Measurements from ENCODE around the gene SLC10A1.
"Not testable (repeated sequence)": the region's sequence is repeated elsewhere in the genome, so short reads cannot be mapped to it uniquely, and the experiment has no call there.

Gene SLC10A1

DNA sequence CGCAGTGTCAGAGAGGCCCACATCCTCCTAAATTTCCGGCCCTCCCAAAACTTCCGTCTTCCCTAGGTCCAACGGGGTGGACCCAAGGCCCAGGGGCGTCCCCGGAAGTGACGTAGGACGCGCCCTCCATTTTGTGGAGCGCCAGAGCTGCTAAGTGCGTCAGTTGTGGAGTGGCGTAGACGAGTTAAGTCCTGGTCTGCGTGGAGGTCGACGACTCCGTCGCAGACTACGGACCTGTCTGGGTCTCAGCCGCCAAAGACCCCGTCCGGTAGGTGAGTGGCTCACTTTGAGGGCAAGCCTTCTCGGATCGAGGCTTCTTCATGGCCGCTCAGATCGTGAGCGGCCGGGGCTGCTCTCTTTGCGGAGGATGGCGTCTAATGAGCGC, 30.1 kb downstream of the SLC10A1 start, which contains the start of gene SRSF5:
TSS of gene SRSF5 (plus strand) at position 159 of the 385 bp plus-strand sequence. CDS start 1,015 bp downstream, outside the sequence.
- Mint-ChIP-seq H3K27ac (peak within 1 kb of the TSS; percentile 100), H3K4me1 (peaks cover 80% of the 10 kb centered on the region), H3K4me3 (peak within 1 kb of the TSS; percentile 93 to 100), H3K27me3 (no peaks in the 10 kb centered on the region), H3K9me3 (peaks cover 11 to 14% of the 10 kb centered on the region in 2 donors)
- ATAC-seq: peak; percentile 88
- peak; percentile 90 to 94 for DNase-seq

DNA sequence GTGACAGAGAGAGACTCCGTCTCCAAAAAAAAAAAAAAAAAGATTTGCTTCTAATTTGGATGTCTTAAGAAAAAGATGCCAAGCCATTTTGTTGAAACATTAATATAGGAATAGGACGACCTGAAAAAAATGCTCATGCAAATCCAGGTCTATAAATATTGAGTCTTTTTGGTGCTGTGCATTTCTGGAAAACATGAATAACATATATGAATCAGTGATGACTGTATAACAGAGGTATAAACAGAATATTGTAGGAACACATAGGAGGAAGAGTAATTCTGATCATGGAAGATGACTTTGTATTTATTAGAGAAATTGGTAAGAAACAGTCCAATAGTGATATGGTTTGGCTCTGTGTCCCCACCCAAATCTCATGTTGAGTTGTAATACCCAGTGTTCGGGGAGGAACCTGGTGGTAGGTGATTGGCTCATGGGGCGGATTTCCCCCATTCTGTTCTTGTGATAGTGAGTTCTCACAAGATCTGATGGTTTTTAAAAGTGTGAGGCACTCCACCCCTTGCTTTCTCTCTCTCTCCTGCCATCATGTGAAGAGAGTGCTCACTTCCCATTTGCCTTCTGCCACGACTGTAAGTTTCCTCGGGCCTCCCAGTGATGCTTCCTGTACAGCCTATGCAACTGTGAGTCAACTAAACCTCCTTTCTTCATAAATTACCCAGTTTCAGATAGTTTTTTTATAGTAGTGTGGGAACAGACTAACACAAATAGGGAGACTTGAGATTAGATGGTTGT, 33.1 kb downstream of the SLC10A1 start:
- ATAC-seq: no peak
- Mint-ChIP-seq H3K4me1 (peaks cover 70% of the 10 kb centered on the region), H3K27ac (peak overlapping the region in 1 of 2 donors; percentile 84), H3K9me3 (peaks cover 11 to 14% of the 10 kb centered on the region in 2 donors), H3K27me3 (no peaks in the 10 kb centered on the region), H3K4me3 (peak overlapping the region in 1 of 2 donors; percentile 7)
- DNase-seq: peak in 1 of 2 donors; percentile 19

DNA sequence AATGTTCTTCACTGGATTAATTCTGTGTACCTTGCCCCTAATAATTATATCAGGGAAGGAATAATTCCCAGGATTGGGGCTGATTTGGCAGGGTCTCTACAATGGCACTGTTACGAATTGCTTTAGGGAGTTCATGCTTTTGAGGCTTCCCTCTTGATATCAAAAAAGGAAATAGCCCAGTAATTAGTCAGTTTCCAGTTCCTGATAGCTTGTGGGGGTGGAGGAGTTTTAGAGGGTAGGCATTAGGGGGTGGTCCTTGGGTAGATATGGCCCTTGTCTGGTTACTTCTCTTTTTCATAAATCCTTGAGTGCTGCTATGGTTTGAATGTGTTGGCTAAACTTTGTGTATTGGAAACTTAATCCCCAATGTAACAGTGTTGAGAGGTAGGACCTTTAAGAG, 36.2 kb downstream of the SLC10A1 start:
- H3K27ac Mint-ChIP-seq: peak overlapping the region in 1 of 2 donors; percentile 38

DNA sequence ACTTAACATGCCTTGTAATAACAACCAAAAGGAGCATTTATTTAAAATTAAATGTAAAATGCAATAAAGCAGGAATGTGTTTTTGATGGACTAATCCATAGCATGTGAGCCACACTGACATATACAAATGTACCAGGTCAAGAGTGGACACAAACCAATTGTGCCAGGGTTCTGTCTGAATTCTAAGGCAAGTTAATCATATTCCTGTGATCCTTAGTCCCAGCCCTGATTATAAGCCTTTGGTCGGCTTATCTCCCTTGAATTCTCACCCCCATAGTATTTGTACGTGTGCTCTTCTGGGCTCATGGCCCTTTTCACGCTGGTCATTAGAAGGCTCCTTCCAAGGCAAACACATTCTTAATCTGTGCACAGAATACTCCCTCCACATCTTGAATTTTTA, 40.7 kb downstream of the SLC10A1 start:
- ATAC-seq (no peak), DNase-seq (no peak)
- Mint-ChIP-seq H3K27ac (no peak overlapping the region), H3K4me3 (no peak overlapping the region), H3K9me3 (no peaks in the 10 kb centered on the region), H3K4me1 (peaks cover 20% of the 10 kb centered on the region), H3K27me3 (no peaks in the 10 kb centered on the region)

More for the DNA sequence above, 36.2 kb downstream of the SLC10A1 start:
- ATAC-seq (no peak), DNase-seq (no peak)
- Mint-ChIP-seq H3K4me3 (no peak overlapping the region), H3K27me3 (no peaks in the 10 kb centered on the region), H3K9me3 (peaks cover 11% of the 10 kb centered on the region in 2 donors), H3K4me1 (peaks cover 43% of the 10 kb centered on the region)

DNA sequence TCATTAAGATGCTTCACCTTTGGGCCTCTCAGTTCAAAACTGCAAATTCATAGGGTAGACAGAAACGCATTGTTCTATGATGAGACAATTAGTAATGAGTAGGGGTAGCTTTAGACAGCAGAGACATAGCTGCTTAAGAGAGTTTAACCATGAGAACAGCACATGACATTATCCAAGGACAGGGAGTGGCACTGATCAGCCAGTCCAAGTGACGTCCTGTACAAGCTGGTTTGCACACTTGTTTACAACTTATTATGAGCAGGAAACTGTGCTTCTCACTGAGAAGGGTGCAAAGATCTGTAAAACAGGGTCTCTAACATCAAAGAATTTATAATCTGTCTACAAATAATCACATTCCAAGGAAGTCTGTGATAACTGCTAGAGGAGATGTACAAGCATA, 41.3 kb downstream of the SLC10A1 start:
- H3K4me3 Mint-ChIP-seq: no peak overlapping the region
- H3K4me1 Mint-ChIP-seq: peaks cover 14% of the 10 kb centered on the region
- ATAC-seq (no peak), DNase-seq (no peak)
- H3K27ac Mint-ChIP-seq: peak overlapping the region in 1 of 2 donors; percentile 69
- H3K9me3 Mint-ChIP-seq: no peaks in the 10 kb centered on the region
- no peaks in the 10 kb centered on the region for H3K27me3 Mint-ChIP-seq

DNA sequence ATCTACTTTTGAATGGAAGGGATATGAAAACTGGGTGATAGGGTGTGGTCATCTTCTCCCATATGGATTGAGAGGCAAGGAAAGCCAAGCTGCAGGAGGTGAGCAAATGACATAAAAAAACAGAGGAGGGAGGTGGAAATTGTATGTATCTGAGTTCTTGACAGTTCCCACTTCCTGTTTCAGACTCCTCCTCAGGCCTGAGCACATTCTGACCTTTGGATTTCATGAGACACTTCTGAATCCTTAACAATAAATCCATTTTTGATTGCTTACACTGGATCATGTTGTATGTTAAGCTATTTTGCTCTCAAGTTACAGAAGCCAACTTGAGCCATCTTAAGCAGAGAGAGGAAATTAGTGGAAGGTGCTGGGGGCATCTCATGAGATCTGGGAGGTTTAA, 41.7 kb downstream of the SLC10A1 start:
- ATAC-seq (no peak), DNase-seq (no peak)
- H3K4me3 Mint-ChIP-seq: no peak overlapping the region
- H3K4me1 Mint-ChIP-seq: peaks cover 12% of the 10 kb centered on the region
- H3K27me3 Mint-ChIP-seq: no peaks in the 10 kb centered on the region
- no peaks in the 10 kb centered on the region for H3K9me3 Mint-ChIP-seq
- peak overlapping the region in 1 of 2 donors; percentile 69 for H3K27ac Mint-ChIP-seq

DNA sequence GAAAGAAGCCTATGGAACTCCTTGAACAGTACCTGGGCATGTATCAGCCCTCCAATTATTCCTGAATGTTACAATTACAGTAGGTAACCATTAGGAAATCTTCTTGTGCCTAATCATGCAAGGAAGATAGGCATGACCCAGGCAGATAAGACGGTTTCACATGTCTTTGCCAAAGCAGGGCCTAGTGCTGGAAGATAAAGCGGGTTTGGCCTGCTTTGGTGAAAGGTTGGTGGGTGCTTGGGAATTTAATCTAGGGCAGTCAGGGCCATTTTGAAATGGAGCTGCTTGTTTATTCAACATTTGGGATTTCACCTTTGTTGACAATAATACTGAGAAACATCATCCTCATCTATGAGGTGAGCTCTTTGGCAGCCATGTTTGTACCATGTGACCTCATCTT, 42.6 kb downstream of the SLC10A1 start:
- DNase-seq (no peak), ATAC-seq (no peak)
- Mint-ChIP-seq H3K9me3 (no peaks in the 10 kb centered on the region), H3K27ac (no peak overlapping the region), H3K4me1 (peaks cover 12% of the 10 kb centered on the region), H3K27me3 (no peaks in the 10 kb centered on the region), H3K4me3 (no peak overlapping the region)

DNA sequence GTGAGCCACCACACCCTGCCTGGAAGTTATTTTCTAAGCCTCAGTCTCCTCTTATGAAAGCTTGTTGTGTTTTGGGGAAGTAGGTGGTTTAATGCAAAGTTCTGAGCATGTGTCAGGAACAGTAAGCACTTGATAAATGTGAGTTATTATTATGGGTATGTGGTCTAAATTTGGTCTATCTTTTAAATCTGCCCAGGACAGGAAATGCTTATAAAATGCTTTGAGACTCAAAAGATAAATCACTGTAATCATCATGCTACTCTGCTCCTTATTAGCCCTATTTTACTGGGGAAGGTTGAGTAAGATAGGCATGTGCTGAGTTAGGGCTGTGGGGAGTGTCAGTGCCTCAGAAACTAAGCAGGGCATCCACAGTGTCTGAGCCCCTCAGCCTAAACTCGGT, 43.2 kb downstream of the SLC10A1 start:
- DNase-seq: no peak
- no peaks in the 10 kb centered on the region for H3K27me3 Mint-ChIP-seq
- H3K27ac Mint-ChIP-seq: no peak overlapping the region
- H3K9me3 Mint-ChIP-seq: no peaks in the 10 kb centered on the region
- peaks cover 12% of the 10 kb centered on the region for H3K4me1 Mint-ChIP-seq
- no peak for ATAC-seq
- no peak overlapping the region for H3K4me3 Mint-ChIP-seq

DNA sequence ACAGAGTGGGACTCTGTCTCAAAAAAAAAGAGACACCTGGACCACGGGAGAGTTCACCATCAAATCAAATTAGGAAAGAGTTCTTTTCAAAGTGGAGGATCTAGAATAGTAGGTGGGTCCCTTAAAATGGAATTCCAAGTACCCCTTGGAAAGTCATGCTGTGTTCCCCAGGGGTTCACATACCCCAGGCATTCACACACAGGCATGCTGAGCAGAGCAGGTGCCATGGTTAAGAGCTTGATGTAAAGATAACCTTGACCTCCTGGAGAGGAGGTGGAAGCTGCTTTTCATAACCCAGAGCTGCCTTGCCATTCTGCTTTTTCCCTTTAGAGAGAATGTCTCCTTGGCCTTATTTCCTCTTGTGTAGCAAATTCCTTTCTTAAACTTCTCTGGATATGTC, 44.3 kb downstream of the SLC10A1 start:
- H3K27me3 Mint-ChIP-seq: no peaks in the 10 kb centered on the region
- ATAC-seq (no peak), DNase-seq (no peak)
- H3K27ac Mint-ChIP-seq: no peak overlapping the region
- peaks cover 12% of the 10 kb centered on the region for H3K4me1 Mint-ChIP-seq
- no peaks in the 10 kb centered on the region for H3K9me3 Mint-ChIP-seq
- no peak overlapping the region for H3K4me3 Mint-ChIP-seq

DNA sequence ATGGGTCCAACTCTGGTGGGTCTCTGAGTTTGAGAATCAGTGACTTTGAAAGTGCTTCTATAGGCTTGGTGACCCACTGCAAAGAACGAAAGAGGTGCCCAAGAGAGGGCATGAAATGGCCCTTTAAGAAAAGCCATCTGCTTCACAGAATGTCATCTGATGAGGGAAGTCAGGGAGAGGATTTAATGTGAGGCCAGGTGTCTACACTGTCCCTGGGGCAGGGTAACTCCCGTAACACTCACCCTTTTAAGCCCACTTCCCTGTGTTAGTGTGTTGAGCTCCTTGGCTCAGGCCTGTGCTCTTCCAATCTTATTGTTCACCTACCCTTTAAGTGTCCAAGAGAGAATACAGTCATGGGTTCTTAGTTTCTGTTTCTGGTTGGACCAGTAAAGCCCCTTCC, 46.5 kb downstream of the SLC10A1 start:
- no peak for ATAC-seq
- Mint-ChIP-seq H3K27ac (no peak overlapping the region), H3K4me3 (no peak overlapping the region)

DNA sequence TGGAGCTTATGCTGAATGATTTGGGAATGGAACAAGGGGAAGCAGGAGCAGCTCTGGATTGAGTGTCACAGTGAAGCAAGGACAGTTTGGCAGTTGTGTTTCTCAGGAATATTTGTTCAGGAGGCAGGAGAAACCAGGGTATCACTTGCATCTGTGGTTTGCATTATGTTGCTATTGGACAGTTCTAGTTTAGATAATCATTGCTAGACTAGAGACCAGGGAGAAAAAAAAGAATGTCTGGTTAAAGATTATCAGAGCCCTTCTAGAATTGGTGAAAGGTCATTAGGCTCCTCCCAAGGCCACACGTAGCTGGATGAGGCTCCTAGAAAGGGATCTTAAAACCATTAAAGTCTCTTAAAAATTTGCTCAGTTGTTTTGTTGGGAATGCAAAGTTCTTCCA, 47.1 kb downstream of the SLC10A1 start:
- Mint-ChIP-seq H3K27me3 (no peaks in the 10 kb centered on the region), H3K9me3 (no peaks in the 10 kb centered on the region), H3K27ac (peak overlapping the region in 1 of 2 donors; percentile 27), H3K4me1 (peaks cover 21% of the 10 kb centered on the region), H3K4me3 (no peak overlapping the region)
- DNase-seq: no peak
- no peak for ATAC-seq

More for the DNA sequence above, 46.5 kb downstream of the SLC10A1 start:
- Mint-ChIP-seq H3K9me3 (no peaks in the 10 kb centered on the region), H3K27me3 (no peaks in the 10 kb centered on the region), H3K4me1 (peaks cover 24% of the 10 kb centered on the region)
- no peak for DNase-seq

DNA sequence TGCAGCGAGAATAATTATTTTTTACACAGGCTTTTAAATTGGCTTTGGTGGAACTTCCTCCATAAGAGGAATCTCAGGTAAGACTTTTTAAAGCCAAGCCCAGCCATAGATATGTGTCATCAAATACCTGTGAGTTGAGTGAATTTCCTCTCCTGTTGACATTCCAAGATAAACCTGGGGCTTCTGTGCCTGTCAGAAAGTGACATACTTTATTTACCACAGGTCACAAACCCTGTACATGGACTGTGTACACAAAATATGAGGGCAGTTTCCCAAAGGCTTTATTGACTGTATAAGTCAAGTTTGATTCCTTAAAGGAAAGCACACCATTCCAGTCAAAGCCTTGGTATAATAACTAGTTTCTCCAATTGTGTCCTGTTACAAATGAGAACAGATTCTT, 56.0 kb downstream of the SLC10A1 start:
- no peak for ATAC-seq
- Mint-ChIP-seq H3K4me1 (peaks cover 8% of the 10 kb centered on the region), H3K27ac (no peak overlapping the region), H3K9me3 (no peaks in the 10 kb centered on the region), H3K27me3 (peaks cover 12% of the 10 kb centered on the region), H3K4me3 (no peak overlapping the region)
- no peak for DNase-seq

DNA sequence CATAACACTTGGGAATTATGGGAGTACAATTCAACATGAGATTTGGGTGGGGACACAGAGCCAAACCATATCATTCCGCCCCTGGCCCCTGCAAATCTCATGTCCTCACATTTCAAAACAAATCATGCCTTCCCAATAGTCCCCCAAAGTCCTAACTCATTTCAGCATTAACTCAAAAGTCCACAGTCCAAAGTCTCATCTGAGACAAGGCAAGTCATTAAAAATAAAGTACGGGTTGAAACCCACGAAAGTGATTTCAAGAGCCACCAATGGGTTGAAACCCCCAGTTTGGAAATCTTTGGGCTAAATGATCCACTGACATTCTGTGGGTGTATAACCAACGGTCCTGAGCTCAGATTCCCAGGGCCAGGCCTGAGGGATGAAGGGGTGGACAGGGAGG, 60.6 kb downstream of the SLC10A1 start:
- H3K27me3 Mint-ChIP-seq: peaks cover 26% of the 10 kb centered on the region
- DNase-seq, ATAC-seq, H3K4me1 Mint-ChIP-seq, H3K9me3 Mint-ChIP-seq, H3K4me3 Mint-ChIP-seq, H3K27ac Mint-ChIP-seq: not testable (repeated sequence)

DNA sequence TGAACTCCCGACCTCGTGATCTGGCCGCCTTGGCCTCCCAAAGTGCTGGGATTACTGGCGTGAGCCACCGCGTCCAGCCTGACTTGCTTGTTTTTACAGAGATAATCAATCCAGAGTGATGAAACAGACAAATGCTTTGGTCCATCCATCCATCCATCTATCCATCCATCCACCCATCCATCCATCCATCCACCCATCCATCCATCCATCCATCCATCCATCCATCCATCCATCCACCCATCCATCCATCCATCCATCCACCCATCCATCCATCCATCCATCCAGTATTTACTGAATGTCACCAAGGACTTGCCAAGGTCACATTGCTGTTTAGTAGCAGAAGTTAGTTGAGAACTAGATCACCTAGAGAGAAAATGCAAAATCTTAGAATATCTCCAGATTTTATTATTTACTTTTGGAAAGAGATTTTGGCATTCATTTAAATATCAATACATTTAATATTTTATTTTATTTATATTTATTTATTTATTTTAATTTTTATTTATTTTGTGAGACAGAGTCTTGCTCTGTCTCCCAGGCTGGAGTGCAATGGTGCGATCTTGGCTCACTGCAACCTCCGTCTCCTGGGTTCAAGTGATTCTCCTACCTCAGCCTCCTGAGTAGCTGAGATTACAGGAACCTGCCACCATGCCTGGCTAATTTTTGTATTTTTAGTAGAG, 65.0 kb downstream of the SLC10A1 start:
- not testable (repeated sequence) for H3K27ac Mint-ChIP-seq, DNase-seq, H3K4me3 Mint-ChIP-seq, H3K9me3 Mint-ChIP-seq, ATAC-seq
- Mint-ChIP-seq H3K27me3 (peaks cover 24% of the 10 kb centered on the region), H3K4me1 (peaks cover 14% of the 10 kb centered on the region)

DNA sequence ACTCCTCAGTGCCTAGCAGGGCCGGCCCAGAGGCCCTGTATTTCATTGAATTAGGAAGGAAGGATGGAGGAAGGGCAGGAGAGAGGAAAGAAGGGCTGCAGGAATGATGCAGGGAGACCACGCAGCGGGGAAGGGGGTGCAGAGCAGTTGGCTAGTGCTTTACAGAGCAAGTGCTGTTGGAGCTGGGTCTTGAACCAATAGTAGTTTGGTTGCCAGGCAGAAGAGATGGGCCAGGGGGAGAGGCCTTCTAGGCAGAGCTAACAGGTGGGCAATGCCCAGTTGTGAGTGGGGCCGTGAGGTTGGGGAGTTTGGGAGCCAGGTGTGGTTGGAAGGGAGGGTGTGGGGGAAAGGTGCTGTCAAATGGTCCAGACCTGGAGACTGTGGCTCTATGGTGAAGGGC, 69.2 kb downstream of the SLC10A1 start:
- H3K9me3 Mint-ChIP-seq: no peaks in the 10 kb centered on the region
- no peak overlapping the region for H3K27ac Mint-ChIP-seq
- H3K27me3 Mint-ChIP-seq: peaks cover 10% of the 10 kb centered on the region
- no peak overlapping the region for H3K4me3 Mint-ChIP-seq
- peaks cover 27% of the 10 kb centered on the region for H3K4me1 Mint-ChIP-seq
- DNase-seq (no peak), ATAC-seq (no peak)
